Upper lobe of right lung (tissue), 1 donor: ENCODE measurements around the gene MTR. TPM values are rescaled to one million over a fixed set of nuclear protein-coding genes. Genes with fewer than 3 reads are reported as not detected.

Experiments used
- ATAC-seq: fragments of 200-7000 bp; cut with Tn5 transposase; one replicate; pipeline ENCODE4 v1.9.1; 2020; ENCODE audit warnings: mild to moderate bottlenecking, moderate library complexity
- DNase-seq: peaks from one replicate; pipeline ENCODE4 v3.0.0-alpha.2; 2020
- H3K27ac ChIP-seq: fragments of 200-600 bp; one replicate; pipeline ENCODE4 v1.8.0; 2022
- H3K27me3 ChIP-seq: fragments of 200-600 bp; one replicate; pipeline ENCODE4 v1.8.0; 2022; ENCODE audit warnings: mild to moderate bottlenecking
- H3K36me3 ChIP-seq: fragments of 200-600 bp; one replicate; pipeline ENCODE4 v1.8.0; 2022
- H3K4me1 ChIP-seq: fragments of 200-600 bp; one replicate; pipeline ENCODE4 v1.8.0; 2022
- H3K4me3 ChIP-seq: fragments of 200-600 bp; one replicate; pipeline ENCODE4 v1.8.0; 2022; ENCODE audit warnings: mild to moderate bottlenecking
- H3K9me3 ChIP-seq: fragments of 200-600 bp; one replicate; pipeline ENCODE4 v1.8.0; 2022
- CTCF ChIP-seq: fragments of 200-600 bp; IDR thresholded peaks from one replicate; pipeline ENCODE4 v1.8.0; 2022; ENCODE audit warnings: antibody characterized with exemption
- intact Hi-C: fragments of 100-400 bp; cut with DNase I; formaldehyde crosslinking; loops from one replicate; pipeline ENCODE4 v1.11.0; 2022
- total RNA-seq: library from RNA; stranded (reverse); fragmentation: NEBNext Ultra II Directional; extraction: Animal tissue kit (Norgen Biotek cat#: 25700); gene quantifications from one replicate; pipeline ENCODE4 v1.2.1, GENCODE V29; 2021
- donor health status: DM: no; HTN: yes; CAD: no; lungs with severe emphysema.

The MTR gene
- total RNA-seq, 1 donor from 2014 or later, result 37.9 TPM

GRCh38 chr1:236751385-236751784 is 43.7 kb upstream of the MTR start:
- H3K27ac ChIP-seq, result no peak overlapping the region
- DNase-seq, result no peak
- no peak for ATAC-seq
- no peak overlapping the region for H3K4me3 ChIP-seq
- TF ChIP-seq CTCF, result no peak
- H3K27me3 ChIP-seq, result no peaks in the 10 kb centered on the region
- no peaks in the 10 kb centered on the region for H3K36me3 ChIP-seq
- H3K9me3 ChIP-seq, result no peaks in the 10 kb centered on the region
- no peaks in the 10 kb centered on the region for H3K4me1 ChIP-seq
- intact Hi-C loops, result no loop called here

GRCh38 chr1:236751935-236752334 is 43.2 kb upstream of the MTR start:
- no peak for DNase-seq
- H3K4me1 ChIP-seq, result no peaks in the 10 kb centered on the region
- intact Hi-C loops, result no loop called here

GRCh38 chr1:236753516-236753915 is 41.6 kb upstream of the MTR start:
- intact Hi-C loops, result no loop called here
- H3K4me3 ChIP-seq, result no peak overlapping the region
- ATAC-seq (no peak), DNase-seq (no peak)
- H3K36me3 ChIP-seq, result no peaks in the 10 kb centered on the region
- no peaks in the 10 kb centered on the region for H3K27me3 ChIP-seq
- no peaks in the 10 kb centered on the region for H3K9me3 ChIP-seq
- H3K27ac ChIP-seq, result no peak overlapping the region
- no peak for TF ChIP-seq CTCF
- H3K4me1 ChIP-seq, result no peaks in the 10 kb centered on the region

More at GRCh38 chr1:236751935-236752334, 43.2 kb upstream of the MTR start:
- TF ChIP-seq CTCF, result no peak
- Histone ChIP-seq H3K27me3 (no peaks in the 10 kb centered on the region), H3K9me3 (no peaks in the 10 kb centered on the region), H3K27ac (no peak overlapping the region), H3K4me3 (no peak overlapping the region), H3K36me3 (no peaks in the 10 kb centered on the region)
- ATAC-seq, result no peak

GRCh38 chr1:236753964-236754363 is 41.1 kb upstream of the MTR start:
- ATAC-seq (no peak), DNase-seq (no peak)
- intact Hi-C loops, result no loop called here
- Histone ChIP-seq H3K4me1 (no peaks in the 10 kb centered on the region), H3K27me3 (no peaks in the 10 kb centered on the region), H3K9me3 (no peaks in the 10 kb centered on the region), H3K36me3 (no peaks in the 10 kb centered on the region), H3K4me3 (no peak overlapping the region), H3K27ac (no peak overlapping the region)
- TF ChIP-seq CTCF, result no peak

GRCh38 chr1:236754525-236755210 is 40.4 kb upstream of the MTR start:
- Histone ChIP-seq H3K9me3 (no peaks in the 10 kb centered on the region), H3K36me3 (no peaks in the 10 kb centered on the region), H3K4me3 (no peak overlapping the region), H3K27me3 (no peaks in the 10 kb centered on the region), H3K27ac (no peak overlapping the region), H3K4me1 (no peaks in the 10 kb centered on the region)
- DNase-seq, result no peak
- ATAC-seq, result no peak
- no peak for TF ChIP-seq CTCF
- intact Hi-C loops, result no loop called here

- Histone ChIP-seq H3K36me3 (no peaks in the 10 kb centered on the region), H3K27me3 (no peaks in the 10 kb centered on the region), H3K27ac (no peak overlapping the region), H3K4me3 (no peak overlapping the region), H3K4me1 (no peaks in the 10 kb centered on the region), H3K9me3 (no peaks in the 10 kb centered on the region)
- no peak for TF ChIP-seq CTCF
- intact Hi-C loops, result no loop called here
- ATAC-seq (no peak), DNase-seq (no peak)
These were observed 37.5 kb upstream of the MTR start for GRCh38 chr1:236757640-236758039.
